ENCODE data around the gene TMTC3. TPM values are rescaled to one million over a fixed set of nuclear protein-coding genes. Genes with fewer than 3 reads are reported as not detected.

Gene TMTC3
- total and polyA plus RNA-seq, 2 of the 8 experiments (the other 6 are each of a cell fraction or from before 2014, with no cell fraction given) = 7.0 to 45.1 TPM

DNA sequence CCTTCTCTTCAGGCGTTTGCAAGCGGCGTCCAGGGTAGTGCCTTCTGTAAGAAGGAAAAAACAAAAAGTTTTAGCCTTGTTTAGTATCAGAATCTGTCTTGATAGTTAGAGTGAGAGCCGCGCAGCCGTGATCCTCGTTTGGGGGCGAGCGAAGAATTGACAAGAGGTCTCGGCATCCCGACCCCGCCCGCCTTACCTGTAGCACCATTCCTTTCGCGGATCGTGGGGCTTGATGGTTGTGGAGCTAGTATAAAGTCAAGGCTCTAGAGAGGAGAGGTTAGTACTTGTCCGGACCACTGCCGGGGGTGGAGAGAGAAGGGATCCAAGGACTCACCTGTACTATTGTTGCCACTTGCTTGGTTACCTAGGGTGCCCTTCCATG lies 494 bp downstream of the TMTC3 start:
- Histone ChIP-seq H4K5ac (ENCODE audit: insufficient read length, low read depth, low read length) (no peak overlapping the region), H4K20me1 (replicated peaks in 1 of 2; ENCODE audit: control insufficient read depth in 1 of 2, insufficient read depth in 2 of 2, low read length in 2 of 2) (no peaks in the 10 kb centered on the region), H2BK20ac (ENCODE audit: low read length) (no peak overlapping the region), H3K79me1 (ENCODE audit: low read depth, low read length) (no peaks in the 10 kb centered on the region), H3K23me2 (ENCODE audit: low read depth, low read length) (peaks cover 4% of the 10 kb centered on the region; the same call in 1 of the 2 replicates), H3K36me3 (ENCODE audit: control insufficient read depth in 2 of 4, insufficient read depth in 4 of 4, low read length in 3 of 4) (no peaks in the 10 kb centered on the region; a peak in 1 of 8 replicates), H3K56ac (replicated peaks; ENCODE audit: insufficient read length, low read depth, low read length) (no peak overlapping the region), H2AK5ac (ENCODE audit: low read depth, low read length) (no peak overlapping the region), H3K79me2 (ENCODE audit: control insufficient read depth in 1 of 2, insufficient read depth in 2 of 2, low read length in 2 of 2) (peaks cover 0 to 48% of the 10 kb centered on the region in 2 experiments; a peak in 2 of 4 replicates), H2BK120ac (replicated peaks; ENCODE audit: low read depth, low read length) (no peak overlapping the region), H2BK12ac (ENCODE audit: low read depth, low read length) (no peak overlapping the region), H3K9me3 (ENCODE audit: insufficient read depth in 2 of 2, low read depth in 1 of 2, low read length in 1 of 2) (no peaks in the 10 kb centered on the region), H3K9ac (replicated peaks in 1 of 4; ENCODE audit: extremely low read depth in 1 of 4, low read depth in 3 of 4, low read length in 3 of 4) (peak overlapping the region; percentile 67 to 94 (median 82)), H3K23ac (ENCODE audit: insufficient read length) (no peak overlapping the region), H3K14ac (ENCODE audit: insufficient read length) (no peak overlapping the region), H3K27ac (ENCODE audit: low read depth, low read length) (peak overlapping the region; percentile 50; the same call in 1 of the 2 replicates), H3K27me3 (replicated peaks in 1 of 4; ENCODE audit: control insufficient read depth in 3 of 4, extremely low read depth in 1 of 4, insufficient read depth in 3 of 4, low read length in 3 of 4) (no peaks in the 10 kb centered on the region), H3K4me3 (ENCODE audit: extremely low read depth in 1 of 4, insufficient read depth in 2 of 4, low read depth in 3 of 4, low read length in 4 of 4) (peak overlapping the region; percentile 78 to 88 (median 84)), H2BK15ac (ENCODE audit: low read length) (no peak overlapping the region), H3K4me1 (replicated peaks in 1 of 4; ENCODE audit: control insufficient read depth in 3 of 4, insufficient read depth in 4 of 4, low read length in 3 of 4) (peaks cover 0 to 18% (median 8%) of the 10 kb centered on the region in 4 experiments; a peak in 5 of 7 replicates), H2AFZ (ENCODE audit: low read length) (peak overlapping the region; percentile 95), H3K4ac (replicated peaks; ENCODE audit: insufficient read length, low read depth, low read length) (no peak overlapping the region), H3K18ac (ENCODE audit: extremely low read depth, low read length) (0 out of 2 replicates have a peak overlapping the region, but pooled peaks have one; percentile 64), H2BK5ac (ENCODE audit: low read depth, low read length) (peak overlapping the region; percentile 76; the same call in 1 of the 2 replicates), H4K8ac (ENCODE audit: extremely low read depth, insufficient read depth, low read length) (peak overlapping the region; percentile 86; the same call in 1 of the 2 replicates), H3K4me2 (ENCODE audit: insufficient read depth in 1 of 2, low read depth in 2 of 2, low read length in 2 of 2) (peak overlapping the region; percentile 67 to 85), H4K91ac (replicated peaks; ENCODE audit: insufficient read length, low read length) (no peak overlapping the region)
- TF ChIP-seq ASH2L (IDR thresholded peaks at IDR 0.05; ENCODE audit: low read length) = no peak
- TF ChIP-seq CTBP2 (IDR thresholded peaks at IDR 0.05; ENCODE audit: borderline replicate concordance, insufficient read depth, insufficient read length, low read length) = no peak
- TF ChIP-seq FOSL1 (IDR thresholded peaks at IDR 0.05; ENCODE audit: insufficient read depth, low read depth, low read length) = no peak
- no peak for TF ChIP-seq ZNF274 (IDR thresholded peaks at IDR 0.05; ENCODE audit: borderline replicate concordance, extremely low read depth, low read length)
- TF ChIP-seq SP4 (IDR thresholded peaks at IDR 0.05; ENCODE audit: low read length) = no peak
- 0 out of 4 replicates have a peak, but pooled peaks of 1 of the 2 experiments have one; percentile 4 for TF ChIP-seq HDAC2 (IDR thresholded peaks at IDR 0.05; ENCODE audit: borderline replicate concordance in 1 of 2, low read depth in 2 of 2, low read length in 2 of 2)
- WGBS, 2 experiments (ENCODE audit: extremely low coverage in 1 of 2, insufficient coverage in 1 of 2, insufficient read length in 1 of 2, insufficient replicate concordance in 2 of 2, low coverage in 1 of 2, low lambda C conversion rate in 2 of 2, missing lambda C conversion rate in 1 of 2) = 1% methylated on average over 18 of the region's 18 CpGs; no CpG with 5 or more reads in 1 of the 2 experiments
- ChIA-PET CTCF (ENCODE audit: partially characterized antibody) (interaction anchor here (0.6 to 0.9 kb wide), 3 partner anchors 810 to 1205 kb away, joined by 3 to 4 read pairs (median 3); no protein-coding TSS in a partner anchor), POLR2A (ENCODE audit: partially characterized antibody) (interaction anchor here (1.1 kb wide), 1 partner anchor 815 kb away, joined by 4 read pairs; no protein-coding TSS in a partner anchor)
- FAIRE-seq (no peak), DNase-seq (ENCODE audit: low read depth in 1 of 2, low spot score in 2 of 2) (no peak)

Data from H1 (cell line).